ENCODE data around the gene SRC. TPM values are rescaled to one million over a fixed set of nuclear protein-coding genes. Genes with fewer than 3 reads are reported as not detected.

The SRC gene
- total RNA-seq, 1 donor from 2014 or later = 1.4 TPM

DNA sequence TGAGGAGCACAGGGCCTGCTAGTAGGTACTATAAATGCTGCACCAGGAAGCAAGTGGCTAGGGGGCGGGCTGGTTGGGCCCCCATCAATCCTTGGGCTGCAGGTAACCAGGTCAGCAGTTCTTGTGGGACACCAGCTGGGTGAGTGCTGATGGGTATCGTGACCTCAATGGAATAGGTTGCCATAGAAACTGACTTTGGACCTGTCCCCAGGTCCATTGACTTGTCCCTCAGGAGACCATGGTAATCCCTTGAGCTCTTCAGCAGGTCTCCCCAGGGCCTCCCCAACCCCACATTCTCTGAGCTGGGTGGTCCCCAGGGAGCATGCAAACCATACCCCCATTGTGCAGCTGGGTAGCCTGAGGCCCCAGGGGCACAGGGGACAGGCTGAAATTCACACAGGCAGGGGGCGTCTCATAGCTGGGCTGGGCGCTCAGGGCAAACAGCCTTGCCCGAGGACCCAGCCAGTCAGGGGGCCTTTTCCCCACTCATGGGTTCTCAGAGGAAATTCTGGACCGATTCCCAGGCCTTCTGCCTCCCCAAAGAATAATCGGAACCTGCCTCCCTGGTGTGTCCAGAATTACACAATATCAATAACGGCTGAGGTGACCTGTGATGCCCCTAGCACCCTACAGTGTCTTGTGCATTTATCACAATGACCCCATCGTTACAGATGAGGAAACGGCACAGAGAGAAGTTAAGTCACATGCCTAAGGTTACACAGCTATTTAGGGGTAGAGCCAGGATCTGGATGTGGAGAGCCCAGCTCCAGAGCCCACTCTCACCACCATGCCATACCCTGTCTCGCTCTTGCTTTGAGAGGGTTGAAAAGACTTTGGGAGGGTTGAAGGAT is 35.9 kb downstream of the SRC start:
- DNase-seq (ENCODE audit: low read depth in 2 of 2) = no peak

DNA sequence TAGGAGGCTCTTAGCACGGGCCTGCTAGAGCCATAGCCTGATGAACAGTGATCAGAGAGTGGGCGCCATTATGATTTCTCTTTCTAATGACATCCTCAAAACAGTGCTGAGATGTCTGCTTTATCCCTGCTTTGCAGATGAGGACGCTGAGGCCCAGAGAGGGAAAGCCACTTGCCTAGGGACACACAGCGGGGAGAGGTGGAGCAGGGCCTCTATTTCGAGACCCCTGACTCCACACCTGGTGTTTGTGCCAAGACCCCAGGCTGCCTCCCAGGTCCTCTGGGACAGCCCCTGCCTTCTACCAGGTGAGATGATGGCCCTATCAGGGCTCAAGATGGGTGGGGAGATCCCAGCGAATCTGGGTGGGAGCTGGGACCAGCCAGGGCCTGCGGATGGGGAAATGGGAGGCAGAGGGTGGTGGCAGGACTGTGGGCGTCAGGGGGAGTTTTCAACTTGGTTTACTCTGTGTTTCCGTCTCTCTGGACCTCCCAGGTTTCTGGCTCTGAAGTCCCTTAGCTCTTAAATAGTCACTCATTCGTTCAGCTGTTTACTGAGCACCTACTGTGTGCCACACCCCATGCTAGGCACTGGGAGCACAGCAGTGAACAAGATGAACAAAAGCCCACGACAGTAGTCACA is 36.7 kb downstream of the SRC start:
- DNase-seq (ENCODE audit: low read depth in 2 of 2) = no peak

DNA sequence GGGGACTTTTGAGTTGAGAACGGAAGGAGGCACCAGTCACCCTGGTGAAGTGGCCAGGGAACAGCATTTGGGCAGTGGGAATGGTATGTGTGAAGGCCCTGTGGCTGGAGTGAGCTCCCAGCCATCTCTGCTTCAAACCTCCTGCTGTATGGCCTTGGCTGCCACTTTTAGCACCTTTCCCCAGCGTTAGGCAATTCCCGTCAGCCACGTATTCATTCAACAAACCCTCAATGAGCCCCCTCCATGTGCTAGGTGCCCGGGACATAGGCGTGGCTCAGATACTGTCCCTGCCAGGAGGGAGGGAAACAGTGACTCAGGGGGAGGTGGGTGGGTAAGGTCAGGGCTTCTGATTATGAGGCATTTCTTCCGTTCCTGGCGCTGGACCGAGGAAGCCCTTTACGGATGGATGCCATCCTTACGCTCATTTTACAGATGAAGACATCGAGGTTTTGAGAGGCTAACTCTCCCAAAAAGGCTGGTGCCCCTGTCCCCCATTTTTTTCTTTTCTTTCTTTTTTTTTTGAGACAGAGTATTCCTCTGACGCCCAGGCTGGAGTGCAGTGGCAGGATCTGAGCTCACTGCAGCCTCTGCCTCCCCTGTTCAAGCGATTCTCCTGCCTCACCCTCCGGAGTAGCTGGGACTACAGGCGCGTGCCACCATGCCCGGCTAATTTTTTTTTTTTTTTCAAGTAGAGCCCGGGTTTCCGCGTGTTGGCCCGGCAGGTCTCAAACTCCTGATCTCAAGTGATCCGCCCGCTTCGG is 37.5 kb downstream of the SRC start:
- DNase-seq (ENCODE audit: low read depth in 2 of 2) = peak; percentile 67 to 73

DNA sequence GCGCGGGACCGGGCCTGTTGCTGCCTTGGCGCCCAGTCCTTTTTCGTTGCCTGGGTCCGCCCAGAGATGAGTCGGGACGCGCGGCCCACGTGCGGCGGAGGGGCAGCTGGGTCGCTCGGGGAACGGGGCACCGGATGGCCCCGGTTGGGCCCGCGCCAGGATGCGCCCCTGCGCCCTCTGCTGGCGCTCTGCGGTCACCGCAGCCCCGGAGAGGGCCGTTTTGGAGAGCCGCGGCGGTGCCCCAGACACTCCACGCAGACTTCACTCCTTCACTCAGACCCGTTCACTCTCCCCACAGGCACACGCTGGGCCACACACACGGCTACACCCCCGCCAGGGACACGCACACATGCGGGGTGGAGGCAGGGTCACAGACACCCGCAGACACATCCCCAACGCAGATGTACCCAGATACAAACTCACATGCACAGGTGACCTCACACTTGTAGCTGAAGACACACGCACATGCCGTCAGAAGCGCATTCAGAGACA is 38.8 kb downstream of the SRC start:
- peak; percentile 53 to 59 for DNase-seq (ENCODE audit: low read depth in 2 of 2)

DNA sequence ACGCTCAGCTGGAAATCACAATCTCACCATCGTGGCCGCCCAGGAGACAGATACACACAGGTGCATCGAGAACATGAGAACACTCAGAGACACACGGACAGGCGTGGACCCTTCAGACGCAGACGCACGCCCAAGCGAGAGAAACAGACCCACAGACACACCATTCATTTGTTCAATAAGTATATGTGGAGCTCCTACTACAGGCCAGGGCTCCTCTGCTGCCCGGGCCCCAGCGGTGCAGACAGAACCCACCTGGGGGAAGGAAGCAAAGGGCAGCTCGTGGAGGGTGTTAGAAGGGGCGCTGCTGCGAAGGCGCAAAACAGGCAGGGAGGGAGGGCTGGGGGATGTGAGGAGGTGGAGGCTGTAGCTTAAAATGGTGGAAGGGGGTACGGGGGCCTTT is 39.2 kb downstream of the SRC start:
- no peak for DNase-seq (ENCODE audit: low read depth in 2 of 2)

DNA sequence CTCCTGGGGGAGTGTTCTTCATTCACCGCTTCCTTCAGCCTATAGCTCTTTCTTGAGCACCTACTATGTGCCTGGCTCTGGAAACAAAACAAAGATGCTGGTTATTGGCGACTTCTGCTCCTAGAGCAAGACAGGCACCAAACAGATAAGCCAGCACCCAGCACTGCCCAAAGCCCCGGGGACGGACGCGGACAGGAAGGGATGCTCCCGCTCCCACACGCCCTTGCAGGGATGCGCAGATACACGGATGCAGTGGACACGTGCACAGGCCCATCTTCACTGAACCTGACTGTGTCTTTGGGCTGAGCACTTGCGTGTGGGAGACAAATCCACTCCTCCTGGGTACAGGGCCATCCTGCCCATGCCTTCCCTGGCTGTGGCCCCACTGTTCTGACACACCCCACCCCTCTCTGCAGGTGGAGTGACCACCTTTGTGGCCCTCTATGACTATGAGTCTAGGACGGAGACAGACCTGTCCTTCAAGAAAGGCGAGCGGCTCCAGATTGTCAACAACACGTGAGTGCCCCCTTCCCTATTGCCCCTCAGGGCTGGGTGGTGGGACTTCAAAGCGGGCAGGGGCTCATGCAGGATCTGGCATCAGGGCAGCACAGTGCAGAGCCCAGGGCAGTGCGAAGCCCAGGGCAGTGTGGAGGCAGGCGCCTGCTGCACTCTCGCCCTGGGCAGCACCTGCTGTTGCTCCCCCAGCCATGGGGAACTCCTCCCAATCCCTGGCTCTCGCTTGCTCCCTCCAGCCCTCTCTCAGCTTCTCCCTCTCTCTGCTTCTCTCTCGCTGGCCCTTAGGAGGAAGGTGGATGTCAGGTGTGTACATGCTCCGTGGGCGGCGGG is 39.9 kb downstream of the SRC start:
- DNase-seq (ENCODE audit: low read depth in 2 of 2) = no peak

DNA sequence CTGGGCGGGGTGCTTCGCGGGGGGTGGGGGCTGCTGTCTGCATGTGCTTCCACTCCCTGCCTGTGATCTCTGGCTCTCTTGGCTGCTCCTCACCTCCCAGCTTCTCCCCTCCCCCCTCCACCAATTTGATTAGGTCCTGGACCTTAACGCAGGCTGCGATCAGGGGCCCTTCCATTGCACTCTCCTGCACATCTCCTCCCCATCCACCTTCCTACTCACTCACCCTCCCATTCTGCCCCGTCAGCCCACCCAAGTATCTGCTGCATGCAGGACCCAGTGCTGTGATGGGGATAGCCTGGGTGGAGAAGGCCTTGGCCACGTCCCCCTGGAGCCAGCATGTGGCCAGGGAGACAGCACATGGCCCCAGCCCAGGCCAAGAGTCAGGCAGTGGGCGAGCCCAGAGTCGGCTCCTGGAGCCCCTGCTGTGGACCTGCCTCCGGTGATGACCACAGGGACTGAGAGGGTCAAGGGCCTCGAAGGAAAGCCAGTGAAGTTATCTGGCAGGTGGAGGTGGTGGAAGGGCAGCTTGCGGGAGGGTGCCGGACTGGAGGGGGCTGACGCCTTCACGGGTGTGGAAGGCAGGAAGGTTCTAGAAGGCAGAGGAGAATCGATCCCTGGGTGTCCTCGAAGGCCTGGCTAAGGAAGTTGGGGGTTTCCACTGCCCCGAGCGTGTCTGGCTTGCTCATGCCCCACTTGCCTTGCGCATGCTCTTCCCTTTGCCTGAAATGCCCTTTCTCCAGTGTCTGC is 40.7 kb downstream of the SRC start:
- no peak for DNase-seq (ENCODE audit: low read depth in 2 of 2)

DNA sequence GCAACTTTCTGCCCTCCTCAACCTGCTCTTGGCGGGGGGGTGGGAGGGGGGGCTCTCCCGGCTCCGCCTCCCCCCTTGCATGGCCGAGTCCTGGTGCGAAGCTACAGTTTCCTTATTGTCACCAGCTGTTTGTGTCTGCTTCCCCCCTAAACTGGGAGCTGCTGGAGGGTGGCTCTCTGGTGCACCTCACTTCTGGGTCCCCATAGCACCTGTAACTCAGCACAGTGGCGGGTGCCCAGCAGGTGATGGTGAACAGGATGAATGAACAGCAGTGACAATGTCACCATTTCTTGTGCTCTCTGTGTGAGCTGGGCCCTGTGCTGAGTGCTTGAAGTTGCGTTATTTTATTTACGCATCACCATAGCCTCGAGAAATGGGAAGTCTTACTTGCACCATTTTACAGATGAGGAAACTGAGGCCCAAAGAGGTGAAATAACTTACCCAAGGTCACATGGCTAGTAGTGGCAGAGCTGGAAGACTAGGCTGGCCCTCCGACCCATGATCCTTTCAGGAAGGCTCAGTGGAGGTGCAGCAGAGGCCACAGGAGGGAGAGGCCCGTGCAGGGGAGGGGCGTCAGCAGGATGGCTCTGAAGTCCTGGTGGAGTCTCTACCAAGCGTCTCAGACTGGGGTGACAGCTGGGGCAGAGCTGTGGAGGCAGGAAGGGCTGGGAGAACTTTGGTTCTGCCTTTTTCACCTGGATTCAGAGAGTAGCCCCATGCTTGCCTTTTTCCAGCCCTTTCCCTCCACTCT is 41.8 kb downstream of the SRC start:
- DNase-seq (ENCODE audit: low read depth in 2 of 2) = no peak

DNA sequence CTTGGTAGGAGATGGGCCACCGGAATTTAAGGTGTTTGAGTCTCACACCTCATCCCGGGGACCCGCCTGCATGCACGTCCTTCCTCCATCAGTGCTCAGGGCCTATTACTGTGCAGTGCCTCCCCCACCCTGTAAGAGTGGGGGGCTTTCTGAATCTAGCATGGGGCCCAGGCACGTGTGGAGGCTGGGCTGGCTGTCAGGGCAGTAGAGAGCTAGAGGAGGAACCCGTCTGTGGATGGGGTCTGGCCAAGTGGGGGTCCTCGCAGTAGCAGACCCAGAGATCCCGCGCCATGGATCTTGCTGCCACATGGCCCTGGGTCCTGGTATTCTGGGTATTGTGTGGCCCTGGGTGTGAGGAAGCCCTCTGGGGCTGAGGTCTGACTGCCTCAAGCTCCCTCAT is 42.9 kb downstream of the SRC start:
- no peak for DNase-seq (ENCODE audit: low read depth in 2 of 2)

DNA sequence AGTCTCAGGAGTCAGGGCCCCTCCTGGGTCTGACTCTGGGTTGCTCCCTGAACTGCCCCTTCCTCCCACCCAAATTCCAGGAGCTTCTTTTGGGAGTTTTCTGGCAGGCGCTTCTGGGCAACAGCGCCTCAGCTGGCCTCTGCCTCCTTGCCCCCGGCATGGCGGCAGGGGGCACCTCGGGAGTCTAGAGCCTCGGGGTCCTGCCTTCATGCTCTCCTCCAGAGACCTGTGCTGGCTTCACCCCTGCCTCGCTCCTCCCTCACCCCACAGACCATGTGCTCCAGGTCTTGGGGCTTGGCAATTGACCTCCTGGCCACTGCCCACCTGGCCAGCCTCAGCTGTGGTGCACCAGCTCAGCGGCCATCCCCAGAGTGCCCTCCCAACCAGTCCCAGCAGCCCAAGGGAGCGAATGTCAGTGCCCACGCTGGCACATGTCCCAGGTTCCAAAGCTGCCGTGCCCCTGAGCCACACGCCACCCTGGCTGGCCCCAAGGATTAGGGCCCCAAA is 43.4 kb downstream of the SRC start:
- DNase-seq (ENCODE audit: low read depth in 2 of 2) = no peak

DNA sequence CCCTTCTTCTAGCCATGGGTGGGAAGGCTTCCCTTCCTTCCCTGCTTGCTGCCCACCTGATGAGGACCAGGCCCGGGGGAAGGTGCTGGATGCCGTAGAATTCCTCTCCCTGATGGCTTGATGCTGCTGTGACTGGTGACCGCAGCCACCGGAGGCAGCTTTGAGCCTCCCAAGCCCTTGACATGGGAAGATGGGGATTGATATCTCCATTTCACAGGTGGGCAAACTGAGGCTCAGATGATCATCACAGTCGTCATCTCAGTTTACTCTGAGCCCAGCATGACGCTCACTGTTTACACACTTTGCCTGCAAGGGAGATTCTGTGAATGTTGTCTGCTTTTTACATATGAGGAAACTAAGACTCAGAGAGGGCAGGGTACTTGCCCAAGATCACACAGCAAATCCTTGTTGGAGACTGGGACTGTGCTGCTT is 43.9 kb downstream of the SRC start:
- DNase-seq (ENCODE audit: low read depth in 2 of 2) = no peak

DNA sequence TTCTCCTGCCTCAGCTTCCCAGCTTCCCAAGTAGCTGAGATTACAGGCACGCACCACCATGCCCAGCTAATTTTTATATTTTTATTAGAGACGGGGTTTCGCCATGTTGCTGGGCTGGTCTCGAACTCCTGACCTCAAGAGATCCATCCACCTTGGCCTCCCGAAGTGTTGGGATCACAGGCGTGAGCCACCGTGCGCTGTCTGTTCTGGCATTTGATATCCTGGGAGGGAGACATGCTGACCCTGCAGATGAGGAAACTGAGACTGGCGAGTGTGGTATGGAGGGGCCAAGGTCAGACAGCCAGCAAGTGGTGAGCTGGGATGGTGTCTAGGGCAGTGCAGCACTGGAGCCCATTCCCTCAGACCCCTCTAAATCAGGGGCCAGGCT is 44.6 kb downstream of the SRC start:
- DNase-seq (ENCODE audit: low read depth in 2 of 2) = no peak

DNA sequence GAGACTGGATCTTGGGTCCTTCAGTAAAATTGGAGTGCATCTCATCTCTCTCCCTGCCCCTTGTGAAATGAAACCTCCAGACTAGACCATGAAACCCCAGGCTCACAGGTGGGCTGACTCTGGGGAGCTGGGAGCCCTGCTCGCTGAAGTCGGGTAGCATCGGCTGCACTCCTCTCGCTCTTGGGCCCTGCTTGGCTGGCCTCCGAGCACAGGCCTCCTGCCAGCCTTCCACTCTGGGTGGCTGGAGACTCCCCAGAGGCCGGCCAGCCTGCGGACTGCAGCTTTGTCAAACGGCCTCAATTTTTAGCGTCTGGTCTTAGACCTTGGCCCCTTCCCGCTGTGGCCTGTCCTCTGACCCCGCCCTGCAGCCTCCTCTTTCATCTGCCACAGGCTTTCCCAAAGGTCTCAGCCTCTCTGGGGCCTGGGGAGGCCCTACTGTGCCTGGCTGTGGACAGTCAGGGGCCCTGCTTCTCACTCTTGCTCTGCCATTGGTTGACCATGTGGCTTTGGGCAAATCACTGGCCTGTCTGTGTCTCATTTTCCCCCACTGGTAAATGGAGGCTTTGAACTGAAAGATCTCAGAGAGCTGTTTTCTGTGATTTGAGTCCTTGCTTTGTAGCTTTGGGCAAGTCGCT is 45.1 kb downstream of the SRC start:
- DNase-seq (ENCODE audit: low read depth in 2 of 2) = no peak

DNA sequence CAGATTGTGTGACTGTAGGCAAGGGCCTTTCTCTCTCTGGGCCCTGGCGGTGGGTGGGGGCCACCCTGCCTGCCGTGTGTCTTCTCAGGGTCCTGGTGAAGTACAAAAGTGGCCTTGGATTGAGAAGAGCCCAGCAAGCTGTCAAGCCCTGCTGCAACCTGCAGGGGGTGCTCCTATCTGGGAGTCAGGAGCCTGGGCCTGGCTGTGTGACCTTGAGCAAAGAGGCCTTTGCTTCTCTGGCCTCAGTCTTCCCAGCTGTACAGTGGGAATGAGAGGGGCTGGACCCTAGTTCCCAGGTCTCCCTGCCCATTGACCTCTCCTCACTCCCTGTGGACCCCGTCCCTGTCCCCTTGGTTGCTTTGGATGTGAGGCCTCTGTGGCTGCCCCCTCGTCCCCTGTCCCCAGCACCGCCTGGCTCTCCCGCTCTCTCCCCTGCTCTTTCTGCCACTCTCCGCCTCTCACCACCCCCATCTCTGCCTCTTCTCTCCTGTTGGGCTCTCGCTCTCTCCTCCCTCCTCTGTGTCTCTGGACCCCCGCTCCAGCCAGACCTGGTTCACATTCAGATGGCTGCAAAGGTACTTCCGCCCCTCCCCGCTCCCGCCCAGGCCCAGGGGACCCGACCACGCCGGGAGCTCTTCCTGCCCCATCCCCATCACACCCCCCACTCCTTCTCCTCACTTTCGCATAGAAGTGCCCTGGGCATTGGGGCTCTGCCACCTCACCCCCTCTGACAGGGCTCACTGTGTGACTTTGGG is 46.7 kb downstream of the SRC start:
- peak; percentile 34 to 41 for DNase-seq (ENCODE audit: low read depth in 2 of 2)

DNA sequence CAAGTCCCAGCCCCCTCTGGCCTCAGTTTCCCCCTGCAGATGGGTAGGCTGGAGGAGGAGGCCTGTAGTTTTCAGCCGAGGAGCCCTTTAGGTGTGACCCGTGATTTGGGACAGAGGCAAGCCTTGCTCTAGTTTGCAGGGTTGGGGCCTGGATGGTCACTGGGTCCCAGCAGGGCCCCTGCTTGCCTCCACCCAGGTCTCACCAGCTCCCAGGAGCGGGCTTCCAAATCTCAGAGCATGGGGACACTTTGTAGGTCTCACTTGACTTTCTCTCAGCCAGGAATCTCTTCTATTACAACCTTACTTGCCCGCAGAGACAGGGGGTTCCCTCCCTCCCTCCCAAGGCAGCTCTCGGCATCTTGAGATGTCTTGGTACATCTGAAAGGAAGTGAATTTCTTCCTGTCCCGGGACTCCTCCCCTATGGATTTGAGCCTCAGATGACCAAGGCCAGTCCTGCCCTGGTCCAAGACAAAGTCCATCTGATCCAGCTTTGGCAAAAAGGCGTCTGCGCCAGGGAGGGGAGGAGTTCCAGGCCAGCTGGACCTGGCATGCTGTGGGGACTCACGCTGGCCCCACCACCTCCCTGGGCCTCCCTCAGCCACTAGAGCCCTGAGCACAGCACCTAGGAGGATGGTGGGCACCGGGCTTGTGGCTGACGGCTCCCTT is 47.4 kb downstream of the SRC start:
- peak in 1 of 2 donors; percentile 41 for DNase-seq (ENCODE audit: low read depth in 2 of 2)

DNA sequence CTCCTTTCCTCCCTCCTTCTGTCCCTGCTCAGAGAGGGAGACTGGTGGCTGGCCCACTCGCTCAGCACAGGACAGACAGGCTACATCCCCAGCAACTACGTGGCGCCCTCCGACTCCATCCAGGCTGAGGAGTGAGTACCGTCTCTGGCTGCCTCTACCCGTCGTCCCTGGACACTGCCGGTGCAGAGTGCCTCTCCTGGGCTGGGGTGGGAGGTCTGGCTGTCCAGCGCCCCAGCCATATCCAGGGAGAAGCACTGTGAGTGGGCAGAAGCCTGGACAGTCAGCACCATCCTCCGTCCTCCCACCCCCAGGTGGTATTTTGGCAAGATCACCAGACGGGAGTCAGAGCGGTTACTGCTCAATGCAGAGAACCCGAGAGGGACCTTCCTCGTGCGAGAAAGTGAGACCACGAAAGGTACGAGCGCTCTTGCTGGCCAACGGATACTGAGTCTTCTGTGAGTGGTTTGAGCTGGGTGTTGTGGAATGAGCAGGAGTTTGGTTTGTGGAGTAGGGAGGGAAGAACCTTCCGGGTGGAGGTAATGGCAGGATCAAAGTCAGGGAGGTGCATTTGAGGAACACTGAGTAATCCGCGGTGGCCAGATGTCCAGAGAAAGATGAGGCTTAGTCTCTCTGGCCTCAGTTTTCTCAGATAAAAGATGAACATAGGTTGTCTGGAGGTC is 48.1 kb downstream of the SRC start:
- no peak for DNase-seq (ENCODE audit: low read depth in 2 of 2)
